ENCODE data around the gene NECAP2. TPM values are rescaled to one million over a fixed set of nuclear protein-coding genes. Genes with fewer than 3 reads are reported as not detected.
"Not testable (repeated sequence)": the region's sequence is repeated elsewhere in the genome, so short reads cannot be mapped to it uniquely, and the experiment has no call there.

NECAP2 gene
- total RNA-seq, 1 donor from 2014 or later: 179 TPM

GRCh38 chr1:16456151-16456550, 15.6 kb downstream of the NECAP2 start:
- DNase-seq (ENCODE audit: low read depth in 2 of 2): not testable (repeated sequence)

DNA sequence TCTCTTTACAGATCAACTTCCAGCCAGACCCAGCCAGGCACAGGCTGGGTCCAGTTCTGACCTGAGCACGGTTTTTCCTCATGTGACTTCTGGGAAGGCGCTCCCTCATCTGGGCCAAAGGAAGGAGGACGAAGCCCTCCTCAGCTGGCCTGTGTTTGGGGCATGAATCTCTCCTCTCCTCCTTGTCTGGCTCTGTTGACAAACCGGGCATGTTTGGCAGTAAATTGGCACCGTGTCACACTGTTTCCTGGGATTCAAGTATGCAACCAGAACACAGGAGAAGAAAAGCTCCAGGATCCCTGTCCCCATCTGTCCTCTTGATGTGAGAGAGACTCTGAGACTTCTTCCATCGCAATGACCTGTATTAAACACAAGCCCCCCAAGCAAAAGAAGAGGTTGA, 18.3 kb downstream of the NECAP2 start:
- no peak for DNase-seq (ENCODE audit: low read depth in 2 of 2)

GRCh38 chr1:16459352-16459925, 18.9 kb downstream of the NECAP2 start:
- no peak for DNase-seq (ENCODE audit: low read depth in 2 of 2)

DNA sequence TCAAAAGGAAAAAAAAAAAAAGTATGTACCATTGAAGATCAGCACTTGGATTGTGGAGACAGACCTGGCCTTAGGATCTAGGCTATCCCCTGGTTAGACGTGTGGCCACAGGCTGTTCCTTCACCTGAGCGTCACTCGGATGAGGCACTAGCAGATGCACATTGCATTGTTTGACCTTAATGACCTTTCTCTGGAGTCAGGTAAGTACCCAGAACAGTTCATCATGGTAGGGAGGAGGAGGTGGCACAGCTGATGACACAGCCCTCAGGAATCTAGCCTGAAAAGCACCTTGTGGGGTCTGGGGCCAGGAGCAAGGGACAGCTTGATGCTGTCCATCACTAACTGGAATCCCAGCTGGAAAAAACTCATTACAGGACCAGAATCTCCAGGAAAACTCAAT, 21.2 kb downstream of the NECAP2 start:
- no peak for DNase-seq (ENCODE audit: low read depth in 2 of 2)

- DNase-seq (ENCODE audit: low read depth in 2 of 2): no peak
Observed at GRCh38 chr1:16462773-16463330, 22.3 kb downstream of the NECAP2 start.

- no peak for DNase-seq (ENCODE audit: low read depth in 2 of 2)
Observed at GRCh38 chr1:16464917-16465625, 24.5 kb downstream of the NECAP2 start.

DNA sequence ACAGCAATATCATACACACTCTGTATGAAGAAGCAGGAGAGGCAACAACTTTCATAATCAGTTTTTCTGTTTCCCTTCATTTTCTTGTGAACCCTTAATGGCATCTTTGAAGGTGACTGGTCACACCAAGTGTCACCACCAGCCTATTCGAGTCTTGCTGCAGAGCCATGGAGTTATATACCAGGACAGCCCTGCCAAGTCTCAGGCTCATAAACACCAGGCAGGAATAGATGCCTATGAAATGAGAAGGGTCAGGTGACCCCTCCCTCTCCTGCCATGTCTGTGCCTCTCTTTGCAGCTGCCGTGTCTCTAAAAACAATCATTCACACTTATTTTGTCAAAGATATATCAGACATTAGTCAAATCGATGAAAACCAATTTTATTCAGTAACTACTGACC, 28.0 kb downstream of the NECAP2 start:
- DNase-seq (ENCODE audit: low read depth in 2 of 2): no peak

- no peak for DNase-seq (ENCODE audit: low read depth in 2 of 2)
Observed at GRCh38 chr1:16474166-16474800, 33.8 kb downstream of the NECAP2 start.

DNA sequence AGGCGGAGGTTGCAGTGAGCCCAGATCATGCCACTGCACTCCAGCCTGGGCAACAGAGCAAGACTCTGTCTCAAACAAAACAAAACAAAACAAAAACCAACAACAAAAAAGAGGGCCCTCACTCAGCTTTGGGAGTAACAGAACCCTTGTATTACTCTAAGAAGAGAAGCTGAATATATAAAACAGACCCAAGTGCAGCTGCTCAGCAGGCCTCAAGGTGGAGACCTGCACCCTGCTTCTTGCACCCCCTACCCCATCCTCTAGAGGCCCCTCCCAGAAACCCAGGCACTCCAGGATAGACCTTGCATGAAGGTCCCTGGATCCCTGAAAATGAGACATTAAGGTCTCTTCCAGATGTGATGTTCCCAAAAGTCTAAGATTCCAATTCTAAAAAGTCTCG, 34.4 kb downstream of the NECAP2 start:
- not testable (repeated sequence) for DNase-seq (ENCODE audit: low read depth in 2 of 2)

- DNase-seq (ENCODE audit: low read depth in 2 of 2): not testable (repeated sequence)
Observed at GRCh38 chr1:16475771-16476770, 35.5 kb downstream of the NECAP2 start.

- no peak for DNase-seq (ENCODE audit: low read depth in 2 of 2)
Observed at GRCh38 chr1:16478091-16478490, 37.6 kb downstream of the NECAP2 start.

- not testable (repeated sequence) for DNase-seq (ENCODE audit: low read depth in 2 of 2)
Observed at GRCh38 chr1:16483146-16483545, 42.6 kb downstream of the NECAP2 start.

DNA sequence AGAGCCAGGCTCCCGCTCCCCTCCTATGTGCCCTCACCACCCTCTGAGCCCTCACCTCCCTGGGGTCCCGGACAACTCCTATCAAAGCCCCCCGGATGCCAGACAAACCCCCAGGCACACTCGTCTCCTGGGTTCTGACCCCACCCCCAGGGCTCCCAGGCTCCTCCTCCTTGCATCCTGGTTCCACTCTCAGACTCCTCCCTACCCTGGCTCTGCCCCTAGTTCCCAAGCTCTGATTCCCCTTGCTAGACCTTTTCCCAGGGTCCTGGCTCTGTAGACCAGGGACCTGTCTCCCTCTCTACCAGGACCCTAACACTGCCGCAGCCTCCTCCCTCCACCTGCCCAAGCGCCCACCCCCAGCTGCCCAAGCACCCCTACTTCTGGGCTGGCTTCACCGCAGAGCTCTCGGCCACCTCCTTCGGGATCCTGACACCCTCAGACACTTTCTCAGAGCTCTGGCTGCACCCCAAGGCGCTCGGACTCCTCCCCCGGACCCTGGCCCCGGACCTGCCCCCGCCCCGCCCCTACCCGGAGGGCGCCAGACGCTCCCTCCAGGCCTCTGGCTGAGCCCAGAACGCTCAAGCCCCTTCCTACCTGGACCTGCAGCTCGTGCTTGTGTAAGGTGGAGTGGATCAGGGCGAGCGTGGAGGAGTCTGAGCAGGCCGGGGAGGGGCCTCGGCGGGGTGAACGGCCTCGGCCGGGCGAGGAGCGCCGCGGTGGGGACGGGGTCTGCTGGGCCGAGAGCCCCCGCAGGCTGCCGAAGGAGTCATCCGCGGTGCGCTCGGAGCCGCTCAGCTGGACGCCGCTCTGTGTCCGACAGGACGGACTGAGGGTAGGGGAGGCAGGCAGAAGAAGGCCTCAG, 43.3 kb downstream of the NECAP2 start:
- not testable (repeated sequence) for DNase-seq (ENCODE audit: low read depth in 2 of 2)

GRCh38 chr1:16484501-16484835, 43.9 kb downstream of the NECAP2 start:
- no peak for DNase-seq (ENCODE audit: low read depth in 2 of 2)

DNA sequence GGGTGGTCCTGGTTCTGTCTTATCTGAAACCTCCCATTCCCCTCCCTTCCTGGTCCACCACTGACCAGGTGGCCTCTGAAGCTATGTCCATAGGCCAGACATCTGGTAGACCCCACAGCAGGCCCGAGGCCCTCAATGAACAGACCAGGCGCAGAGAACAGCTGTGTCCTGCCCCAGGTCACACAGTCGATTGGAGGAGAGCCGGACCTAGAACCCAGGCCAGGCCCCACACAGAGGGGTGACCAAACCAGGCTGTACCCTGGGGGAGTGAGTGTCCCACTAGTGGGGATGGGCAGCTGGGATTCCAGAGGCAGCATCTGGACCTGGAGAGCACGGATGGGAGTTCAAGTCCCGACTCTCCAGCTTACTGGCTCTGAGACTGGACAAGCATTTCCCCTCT, 44.4 kb downstream of the NECAP2 start:
- DNase-seq (ENCODE audit: low read depth in 2 of 2): no peak

GRCh38 chr1:16486316-16486715, 45.8 kb downstream of the NECAP2 start:
- DNase-seq (ENCODE audit: low read depth in 2 of 2): not testable (repeated sequence)

GRCh38 chr1:16487011-16487410, 46.5 kb downstream of the NECAP2 start:
- not testable (repeated sequence) for DNase-seq (ENCODE audit: low read depth in 2 of 2)

- DNase-seq (ENCODE audit: low read depth in 2 of 2): not testable (repeated sequence)
Observed at GRCh38 chr1:16489195-16489880, 48.8 kb downstream of the NECAP2 start.

GRCh38 chr1:16491056-16491675, 50.6 kb downstream of the NECAP2 start:
- no peak for DNase-seq (ENCODE audit: low read depth in 2 of 2)
